ENCODE results near the gene DIPK1B. TPM values are rescaled to one million over a fixed set of nuclear protein-coding genes. Genes with fewer than 3 reads are reported as not detected.

DIPK1B gene
- total RNA-seq, 6 donors from 2014 or later, result 9.7 to 24.1 (median 17.0) TPM

DNA sequence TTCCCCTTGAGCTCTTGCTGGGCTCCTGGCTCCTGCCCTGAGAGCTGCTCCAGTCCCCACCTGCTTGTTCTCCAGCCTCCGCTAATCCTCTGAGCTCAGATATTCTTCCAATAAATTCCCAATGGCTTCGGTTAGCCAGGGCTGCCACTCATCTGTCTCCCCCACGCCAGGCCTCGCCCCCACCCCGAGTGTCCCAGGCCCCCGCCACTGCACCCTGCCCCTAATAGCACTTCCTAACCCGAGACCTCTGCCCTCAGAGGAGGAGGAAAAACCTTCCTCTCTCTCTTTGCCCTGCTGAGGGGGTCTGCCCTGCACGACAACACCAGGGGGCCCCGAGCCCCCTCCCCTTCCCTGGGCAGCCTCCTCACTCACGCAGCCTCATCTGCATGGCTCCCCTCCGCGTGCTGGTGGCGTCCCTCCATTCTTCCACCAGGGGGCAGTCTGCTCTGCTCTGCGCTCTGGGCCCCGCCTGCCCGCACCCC is 57.4 kb downstream of the DIPK1B start:
- peaks cover 0 to 3% (median 0%) of the 10 kb centered on the region in 4 donors for H3K4me1 ChIP-seq
- H3K9me3 ChIP-seq, result peaks cover 0 to 8% (median 2%) of the 10 kb centered on the region in 4 donors
- H3K36me3 ChIP-seq, result no peaks in the 10 kb centered on the region
- DNase-seq (peak in 1 of 2 donors; percentile 61), ATAC-seq (ENCODE audit: low FRiP score in 2 of 2) (peak; percentile 39 to 70)
- TF ChIP-seq POLR2A (IDR thresholded peaks at IDR 0.05), result no peak
- TF ChIP-seq, protein P1, sequence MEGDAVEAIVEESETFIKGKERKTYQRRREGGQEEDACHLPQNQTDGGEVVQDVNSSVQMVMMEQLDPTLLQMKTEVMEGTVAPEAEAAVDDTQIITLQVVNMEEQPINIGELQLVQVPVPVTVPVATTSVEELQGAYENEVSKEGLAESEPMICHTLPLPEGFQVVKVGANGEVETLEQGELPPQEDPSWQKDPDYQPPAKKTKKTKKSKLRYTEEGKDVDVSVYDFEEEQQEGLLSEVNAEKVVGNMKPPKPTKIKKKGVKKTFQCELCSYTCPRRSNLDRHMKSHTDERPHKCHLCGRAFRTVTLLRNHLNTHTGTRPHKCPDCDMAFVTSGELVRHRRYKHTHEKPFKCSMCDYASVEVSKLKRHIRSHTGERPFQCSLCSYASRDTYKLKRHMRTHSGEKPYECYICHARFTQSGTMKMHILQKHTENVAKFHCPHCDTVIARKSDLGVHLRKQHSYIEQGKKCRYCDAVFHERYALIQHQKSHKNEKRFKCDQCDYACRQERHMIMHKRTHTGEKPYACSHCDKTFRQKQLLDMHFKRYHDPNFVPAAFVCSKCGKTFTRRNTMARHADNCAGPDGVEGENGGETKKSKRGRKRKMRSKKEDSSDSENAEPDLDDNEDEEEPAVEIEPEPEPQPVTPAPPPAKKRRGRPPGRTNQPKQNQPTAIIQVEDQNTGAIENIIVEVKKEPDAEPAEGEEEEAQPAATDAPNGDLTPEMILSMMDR (IDR thresholded peaks at IDR 0.05), result peak in 5 of 6 experiments; percentile 26 to 65 (median 49)
- H3K4me3 ChIP-seq, result no peak overlapping the region
- no peak overlapping the region for H3K27ac ChIP-seq
- H3K27me3 ChIP-seq, result no peaks in the 10 kb centered on the region
- 14 to 15% methylated on average over 13 to 16 of the region's 16 CpGs for WGBS, 2 donors

DNA sequence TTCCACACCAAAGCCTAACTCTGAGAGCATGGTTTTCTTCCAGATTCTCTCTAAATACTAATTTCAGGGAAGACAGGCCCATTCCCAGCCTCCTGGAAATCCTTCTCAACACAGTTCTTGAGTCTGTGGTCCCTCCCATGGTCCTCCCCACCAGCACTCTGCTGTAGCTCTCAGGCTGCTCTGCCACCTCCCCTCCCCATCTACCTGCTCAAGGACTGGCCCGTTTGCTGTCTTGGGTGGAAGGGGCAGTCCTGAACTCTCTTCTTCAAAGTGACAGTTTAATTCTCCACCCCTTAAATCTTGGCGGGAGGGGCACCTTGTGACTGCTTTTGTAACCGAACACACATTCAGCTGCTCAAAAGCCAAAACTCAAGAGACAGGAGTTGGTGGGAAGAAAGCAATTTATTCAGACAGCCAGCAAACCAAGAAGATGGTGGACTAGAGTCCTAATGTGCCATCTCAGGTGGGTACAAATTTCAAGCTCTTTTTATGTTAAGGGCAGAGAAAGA is 59.6 kb downstream of the DIPK1B start:
- H3K27me3 ChIP-seq, result no peaks in the 10 kb centered on the region
- no peak for TF ChIP-seq EP300 (IDR thresholded peaks at IDR 0.05)
- TF ChIP-seq, protein P1 (IDR thresholded peaks at IDR 0.05), result no peak
- no peak for TF ChIP-seq POLR2A (IDR thresholded peaks at IDR 0.05)
- TF ChIP-seq POLR2AphosphoS5 (IDR thresholded peaks at IDR 0.05), result no peak
- H3K27ac ChIP-seq, result no peak overlapping the region
- peaks cover 0 to 8% (median 2%) of the 10 kb centered on the region in 4 donors for H3K9me3 ChIP-seq
- DNase-seq (no peak), ATAC-seq (ENCODE audit: low FRiP score in 2 of 2) (no peak)
- no peak overlapping the region for H3K4me3 ChIP-seq
- peaks cover 0 to 3% (median 0%) of the 10 kb centered on the region in 4 donors for H3K4me1 ChIP-seq
- WGBS, 2 donors, result 61 to 74% methylated on average over 3 of the region's 3 CpGs
- no peaks in the 10 kb centered on the region for H3K36me3 ChIP-seq

DNA sequence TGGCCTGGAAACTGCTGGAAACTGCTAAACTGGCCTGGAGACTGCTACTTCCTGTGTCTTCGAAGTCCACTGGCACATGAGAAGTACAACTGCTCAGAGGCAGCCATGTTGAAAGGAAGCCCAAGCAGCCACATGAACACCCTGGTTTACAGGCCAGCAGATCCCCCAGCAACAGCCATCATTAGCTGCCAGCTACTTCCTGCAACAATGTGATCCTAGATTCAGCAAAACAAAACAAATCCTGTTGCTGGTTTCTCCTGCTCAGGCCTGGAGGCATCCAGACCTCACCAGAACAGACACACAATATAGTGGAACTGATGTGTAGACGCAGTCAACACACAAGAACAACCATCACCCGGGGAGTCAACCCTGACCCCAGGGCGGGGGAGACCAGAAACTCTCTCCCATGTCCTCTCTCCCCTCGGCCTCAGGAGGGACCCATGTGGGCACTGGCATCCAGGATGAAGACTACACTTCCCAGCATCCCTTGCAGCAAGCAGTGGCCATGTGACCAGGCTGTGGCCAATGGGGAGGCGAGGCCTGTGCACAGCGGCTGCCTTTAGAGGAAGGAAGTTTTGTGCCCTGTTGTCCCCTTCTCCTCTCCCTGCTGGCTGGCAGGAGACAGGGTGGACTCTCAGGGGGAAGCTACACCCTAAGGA is 61.1 kb downstream of the DIPK1B start:
- no peaks in the 10 kb centered on the region for H3K36me3 ChIP-seq
- ATAC-seq (ENCODE audit: low FRiP score in 2 of 2), result peak in 1 of 2 donors; percentile 63
- H3K9me3 ChIP-seq, result peaks cover 0 to 8% (median 2%) of the 10 kb centered on the region in 4 donors
- 68 to 76% methylated on average over 4 to 7 of the region's 7 CpGs for WGBS, 2 donors
- no peak overlapping the region for H3K4me3 ChIP-seq
- peak in 1 of 2 donors; percentile 62 for DNase-seq
- H3K27ac ChIP-seq, result no peak overlapping the region
- no peaks in the 10 kb centered on the region for H3K27me3 ChIP-seq
- no peak for TF ChIP-seq POLR2AphosphoS5 (IDR thresholded peaks at IDR 0.05)
- no peak for TF ChIP-seq EP300 (IDR thresholded peaks at IDR 0.05)
- no peak for TF ChIP-seq POLR2A (IDR thresholded peaks at IDR 0.05)
- TF ChIP-seq, protein P1 (IDR thresholded peaks at IDR 0.05), result no peak
- peaks cover 0 to 3% (median 0%) of the 10 kb centered on the region in 4 donors for H3K4me1 ChIP-seq

Small RNA genes within 50 kb of the gene (small RNA-seq; reads per million reads assigned to genes)
- gene MIR126, result 2,256 to 6,683 (median 3,047) reads per million in 4 donors
- gene MIR6722, result 0 reads per million in 4 donors

Other genes starting within 250 kb of the DIPK1B start
- 10 to 100 TPM; 64.1 to 89.1 (median 72.1) TPM for gene SEC16A, start 229.5 kb upstream of the DIPK1B start, total RNA-seq
- 100 to 1,000 TPM in 4 of 6 donors, 10 to 100 TPM in 2; 49.6 to 175 (median 110) TPM for gene NOTCH1, start 166.5 kb upstream of the DIPK1B start, total RNA-seq
- gene EGFL7, start 49.7 kb upstream of the DIPK1B start, total RNA-seq, result 100 to 1,000 TPM in 5 of 6 donors, 10 to 100 TPM in 1; 77.9 to 321 (median 165) TPM
- 100 to 1,000 TPM in 5 of 6 donors, 10 to 100 TPM in 1; 70.2 to 242 (median 140) TPM for gene AGPAT2, start 25.1 kb upstream of the DIPK1B start, total RNA-seq
- gene LCN10, start 30.4 kb downstream of the DIPK1B start, total RNA-seq, result 10 to 100 TPM in 1 of 6 donors, 1 to 10 TPM in 4, under 1 TPM in 1; 0.39 to 17.8 (median 2.2) TPM
- gene LCN6, start 36.0 kb downstream of the DIPK1B start, total RNA-seq, result 10 to 100 TPM in 1 of 6 donors, 1 to 10 TPM in 3, not detected in 2; 2.7 to 35.1 (median 5.5) TPM
- not detected for gene LCN8, start 45.7 kb downstream of the DIPK1B start, total RNA-seq
- under 1 TPM in 1 of 6 donors, not detected in 5; 0.23 TPM for gene LCN15, start 51.9 kb downstream of the DIPK1B start, total RNA-seq
- 100 to 1,000 TPM in 2 of 6 donors, 10 to 100 TPM in 4; 55.5 to 134 (median 80.5) TPM for gene TMEM141, start 78.8 kb downstream of the DIPK1B start, total RNA-seq
- gene CCDC183, start 83.8 kb downstream of the DIPK1B start, total RNA-seq, result 100 to 1,000 TPM in 1 of 6 donors, 10 to 100 TPM in 1, 1 to 10 TPM in 4; 1.9 to 130 (median 6.6) TPM
- gene RABL6, start 95.4 kb downstream of the DIPK1B start, total RNA-seq, result 100 to 1,000 TPM in 2 of 6 donors, 10 to 100 TPM in 4; 47.2 to 128 (median 78.9) TPM
- gene AJM1, start 129.9 kb downstream of the DIPK1B start, total RNA-seq, result 1 to 10 TPM; 1.4 to 7.3 (median 3.0) TPM
- 100 to 1,000 TPM in 1 of 6 donors, 10 to 100 TPM in 5; 51.3 to 135 (median 64.1) TPM for gene PHPT1, start 136.8 kb downstream of the DIPK1B start, total RNA-seq
- gene MAMDC4, start 139.8 kb downstream of the DIPK1B start, total RNA-seq, result 10 to 100 TPM in 3 of 6 donors, 1 to 10 TPM in 3; 2.1 to 18.9 (median 11.0) TPM
- 100 to 1,000 TPM; 137 to 312 (median 282) TPM for gene EDF1, start 153.7 kb downstream of the DIPK1B start, total RNA-seq
- gene TRAF2, start 173.9 kb downstream of the DIPK1B start, total RNA-seq, result 10 to 100 TPM; 10.6 to 20.8 (median 13.4) TPM
- 100 to 1,000 TPM in 5 of 6 donors, 10 to 100 TPM in 1; 93.3 to 191 (median 153) TPM for gene FBXW5, start 232.2 kb downstream of the DIPK1B start, total RNA-seq
- gene C8G, start 232.7 kb downstream of the DIPK1B start, total RNA-seq, result 1 to 10 TPM in 3 of 6 donors, not detected in 3; 1.8 to 4.4 (median 2.1) TPM
- 1 to 10 TPM in 4 of 6 donors, under 1 TPM in 1, not detected in 1; 0.89 to 5.2 (median 2.3) TPM for gene LCN12, start 239.7 kb downstream of the DIPK1B start, total RNA-seq